B cell (primary cell): ENCODE results near the gene CORO2A. TPM values are rescaled to one million over a fixed set of nuclear protein-coding genes. Genes with fewer than 3 reads are reported as not detected.

Source experiments
- ATAC-seq: fragments of 200-7000 bp; cut with Tn5 transposase; one replicate; pipeline ENCODE4 v1.10.0; 2021; ENCODE audit warnings: low read depth, mild to moderate bottlenecking, moderate number of reproducible peaks, moderate library complexity
- CTCF ChIA-PET: fragments of 350-600 bp; sonication (Branson Sonifier 250); formaldehyde crosslinking; loops from one replicate; lab custom pipeline; 2021; ENCODE audit warnings: antibody characterized with exemption, inconsistent platforms; lab: Charles Lee
- POLR2A ChIA-PET: fragments of 350-600 bp; sonication (Branson Sonifier 250); formaldehyde crosslinking; loops from one replicate; lab custom pipeline; 2021; ENCODE audit warnings: antibody characterized with exemption; lab: Charles Lee
- DNase-seq: peaks from one replicate; pipeline ENCODE4 v3.0.0; 2013
- H2AFZ ChIP-seq: 2 replicates; pipeline ENCODE4 v1.6.1; 2012; ENCODE audit warnings: mild to moderate bottlenecking, low read depth, low read length; ENCODE audit not compliant: insufficient read depth, poor library complexity, severe bottlenecking
- H3K27ac ChIP-seq, 2 donors: 1 replicate in 1 of 2; 2 replicates in 1 of 2; pipeline ENCODE4 v1.5.1; 2012 to 2013; ENCODE audit warnings: low read length in 2 of 2, mild to moderate bottlenecking in 2 of 2, moderate library complexity in 1 of 2
- H3K27me3 ChIP-seq, 4 experiments: fragments of 200-600 bp in 1 of 4; sonication (generic) in 1 of 4; replicated peaks in 1 of 4; 1 replicate in 2 of 4; 2 replicates in 2 of 4; pipeline versions ENCODE4 v1.6.1 to v1.7.0; 2013 to 2016; ENCODE audit warnings: low read length in 3 of 4, mild to moderate bottlenecking in 2 of 4, mixed read lengths in 1 of 4, moderate library complexity in 1 of 4; ENCODE audit not compliant: insufficient read depth in 4 of 4, control insufficient read depth in 3 of 4; ENCODE audit errors: control extremely low read depth in 1 of 4
- H3K36me3 ChIP-seq, 2 experiments: replicated peaks in 1 of 2; 1 replicate in 1 of 2; 2 replicates in 1 of 2; pipeline versions ENCODE4 v1.6.1 to v1.7.1; 2013; ENCODE audit warnings: low read length in 1 of 2; ENCODE audit not compliant: insufficient read depth in 2 of 2, control insufficient read depth in 1 of 2; ENCODE audit errors: control extremely low read depth in 1 of 2, extremely low read depth in 1 of 2
- H3K4me1 ChIP-seq, 2 donors: fragments of 200-600 bp in 1 of 2; sonication (generic) in 1 of 2; 1 replicate in 1 of 2; 2 replicates in 1 of 2; pipeline versions ENCODE4 v1.5.1 to v1.6.1; 2013 to 2017; ENCODE audit warnings: low read length in 2 of 2; ENCODE audit not compliant: control insufficient read depth in 2 of 2, insufficient read depth in 2 of 2
- H3K4me2 ChIP-seq: replicated peaks from 2 replicates; pipeline ENCODE3; 2012; ENCODE audit warnings: mild to moderate bottlenecking, low read depth, low read length; ENCODE audit not compliant: poor library complexity, severe bottlenecking
- H3K4me3 ChIP-seq, 5 experiments: fragments of 200-600 bp in 1 of 5; sonication (generic) in 1 of 5; 1 replicate in 3 of 5; 2 replicates in 2 of 5; pipeline versions ENCODE4 v1.5.1 to v1.7.0; 2011 to 2016; ENCODE audit warnings: low read length in 4 of 5, mild to moderate bottlenecking in 4 of 5, low read depth in 2 of 5, control low read depth in 1 of 5, moderate library complexity in 1 of 5; ENCODE audit not compliant: insufficient read depth in 1 of 5; ENCODE audit errors: control extremely low read depth in 1 of 5, extremely low read depth in 1 of 5
- H3K79me2 ChIP-seq: fragments of 200-600 bp; sonication (generic); one replicate; pipeline ENCODE4 v1.6.0; 2016; ENCODE audit warnings: low read length; ENCODE audit not compliant: control insufficient read depth, insufficient read depth
- H3K9ac ChIP-seq: fragments of 200-600 bp; sonication (generic); 2 replicates; pipeline ENCODE4 v1.6.1; 2017; ENCODE audit warnings: mild to moderate bottlenecking, low read length, moderate library complexity
- H3K9me3 ChIP-seq, 3 donors: one replicate each; pipeline versions ENCODE4 v1.6.1 to v1.7.1; 2013; ENCODE audit warnings: low read length in 2 of 3; ENCODE audit not compliant: control insufficient read depth in 2 of 3, insufficient read depth in 1 of 3; ENCODE audit errors: control extremely low read depth in 1 of 3
- H4K20me1 ChIP-seq: 2 replicates; pipeline ENCODE4 v1.6.0; 2012; ENCODE audit warnings: mild to moderate bottlenecking, low read length; ENCODE audit not compliant: insufficient read depth, control insufficient read depth, poor library complexity, severe bottlenecking
- H3K27ac Mint-ChIP-seq: one replicate; pipeline ENCODE4 v1.8.0; 2021; ENCODE audit warnings: mixed read lengths
- H3K27me3 Mint-ChIP-seq: one replicate; pipeline ENCODE4 v1.8.0; 2021; ENCODE audit warnings: mixed read lengths
- H3K4me1 Mint-ChIP-seq: one replicate; pipeline ENCODE4 v1.8.0; 2021; ENCODE audit warnings: mixed read lengths
- H3K4me3 Mint-ChIP-seq: one replicate; pipeline ENCODE4 v1.8.0; 2021; ENCODE audit warnings: mixed read lengths
- H3K9me3 Mint-ChIP-seq: one replicate; pipeline ENCODE4 v1.8.0; 2022; ENCODE audit warnings: mixed read lengths; ENCODE audit not compliant: insufficient read depth
- CTCF ChIP-seq: fragments of 200-600 bp; IDR thresholded peaks from one replicate; pipeline ENCODE4 v1.8.0; 2022; ENCODE audit warnings: antibody characterized with exemption, mild to moderate bottlenecking
- EZH2 ChIP-seq: IDR thresholded peaks from 2 replicates; pipeline ENCODE4 v1.6.1; 2012; ENCODE audit warnings: borderline replicate concordance, low read depth, mild to moderate bottlenecking, moderate library complexity, low read length; ENCODE audit not compliant: insufficient read depth, poor library complexity, severe bottlenecking
- WGBS: methylation state at CpG from one replicate; pipeline ENCODE4 v1.1.5; 2013; ENCODE audit warnings: missing lambda C conversion rate; ENCODE audit not compliant: insufficient coverage; 5-methylcytosine and 5-hydroxymethylcytosine counted together
- intact Hi-C: fragments of 100-400 bp; cut with micrococcal nuclease; formaldehyde crosslinking; loops from one replicate; pipeline ENCODE4 v1.10.0; 2022
- polyA plus RNA-seq: library from polyadenylated mRNA; depleted of rRNA; stranded (reverse); fragments of >200 nt; gene quantifications from 2 replicates; pipeline ENCODE4 v1.2.3, GENCODE V29; 2012
- total RNA-seq, 2 donors: library from RNA; stranded (reverse); fragments of 120-200 nt in 1 of 2; gene quantifications; 1 replicate in 1 of 2; 2 replicates in 1 of 2; pipeline versions ENCODE4 v1.2.3 to v1.2.4, GENCODE V29; 2013 to 2022

Gene CORO2A
- total and polyA plus RNA-seq, 2 donors (not counting 1 experiment from before 2014, with no cell fraction given) = 1.1 to 2.0 TPM

- H3K27ac Mint-ChIP-seq = peak overlapping the region; percentile 41
- Histone ChIP-seq H3K4me3 (no peak overlapping the region), H3K9me3 (no peaks in the 10 kb centered on the region), H3K4me2 (no peak overlapping the region), H3K9ac (no peak overlapping the region), H3K4me1 (peaks cover 0 to 12% of the 10 kb centered on the region in 2 donors), H3K79me2 (no peaks in the 10 kb centered on the region), H3K36me3 (no peaks in the 10 kb centered on the region), H2AFZ (no peak overlapping the region), H3K27ac (no peak overlapping the region), H3K27me3 (no peaks in the 10 kb centered on the region), H4K20me1 (no peaks in the 10 kb centered on the region)
- intact Hi-C loops = no loop called here
- CTCF ChIA-PET = no interaction called here
- WGBS = 97% methylated on average over 16 of the region's 16 CpGs
- DNase-seq (no peak), ATAC-seq (no peak)
- H3K9me3 Mint-ChIP-seq = no peaks in the 10 kb centered on the region
- no peak for TF ChIP-seq CTCF
- no peak for TF ChIP-seq EZH2
- peaks cover 9% of the 10 kb centered on the region for H3K4me1 Mint-ChIP-seq
- H3K4me3 Mint-ChIP-seq = no peak overlapping the region
- H3K27me3 Mint-ChIP-seq = peaks cover 3% of the 10 kb centered on the region
- POLR2A ChIA-PET = interaction anchor here (0.7 kb wide), 1 partner anchor 126 kb away, joined by 6 read pairs; no protein-coding TSS in a partner anchor
These were observed 21.1 kb downstream of the CORO2A start for GRCh38 chr9:98171176-98171925.

DNA sequence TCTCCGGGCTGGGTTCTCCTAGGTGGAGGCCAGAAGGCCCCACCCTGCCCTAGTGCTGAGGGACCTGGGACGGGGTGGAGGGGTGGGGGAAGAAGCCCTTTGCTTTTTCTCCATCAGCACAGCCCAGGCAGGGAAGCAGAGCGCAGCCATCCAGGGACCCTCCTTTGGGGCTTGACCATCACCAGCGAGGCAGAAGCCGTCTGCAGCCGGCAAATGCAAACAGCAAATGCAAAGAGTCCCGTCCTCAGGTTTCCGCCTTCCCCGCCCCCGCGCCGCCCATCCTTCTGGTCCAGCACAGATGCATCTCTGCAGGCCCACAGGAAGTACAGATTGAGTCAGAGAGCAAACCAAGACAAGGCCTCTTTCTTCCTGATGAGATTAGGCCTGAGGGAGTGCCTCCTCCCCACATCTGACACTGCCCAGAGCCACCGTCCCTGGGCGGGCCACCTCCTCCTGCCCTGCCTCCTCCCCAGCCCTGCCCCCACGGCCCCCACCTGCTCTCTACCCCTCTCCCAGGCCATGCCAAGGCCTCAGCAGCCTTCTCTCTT, 23.4 kb downstream of the CORO2A start:
- peaks cover 0 to 12% of the 10 kb centered on the region in 2 donors for H3K4me1 ChIP-seq
- H3K79me2 ChIP-seq = no peaks in the 10 kb centered on the region
- 63% methylated on average over 14 of the region's 15 CpGs for WGBS
- H3K27me3 ChIP-seq = no peaks in the 10 kb centered on the region
- peak overlapping the region; percentile 64 for H2AFZ ChIP-seq
- H3K4me1 Mint-ChIP-seq = peaks cover 9% of the 10 kb centered on the region
- peak overlapping the region; percentile 32 for H3K4me3 Mint-ChIP-seq
- TF ChIP-seq EZH2 (no peak), CTCF (no peak)
- intact Hi-C loops = no loop called here
- no peak overlapping the region for H3K9ac ChIP-seq
- H3K27ac Mint-ChIP-seq = peak overlapping the region; percentile 86
- H3K9me3 ChIP-seq = no peaks in the 10 kb centered on the region
- peak overlapping the region; percentile 37 for H3K4me2 ChIP-seq
- no peak for DNase-seq
- H3K4me3 ChIP-seq = no peak overlapping the region
- no peaks in the 10 kb centered on the region for H3K9me3 Mint-ChIP-seq
- H3K27ac ChIP-seq = peak overlapping the region; percentile 32 to 38
- peak; percentile 69 for ATAC-seq
- ChIA-PET CTCF (no interaction called here), POLR2A (no interaction called here)
- H3K27me3 Mint-ChIP-seq = peaks cover 3% of the 10 kb centered on the region
- no peaks in the 10 kb centered on the region for H4K20me1 ChIP-seq
- no peaks in the 10 kb centered on the region for H3K36me3 ChIP-seq
